HL-60 (cell line): ENCODE results near the gene APOM.

Source experiments
- DNase-seq, 2 experiments: peaks; one replicate each; pipeline ENCODE4 v3.0.0-alpha.2; 2010 to 2020; ENCODE audit warnings: low read depth in 1 of 2, low spot score in 1 of 2
- H3K27ac ChIP-seq: fragments of 250-450 bp; sonication (Bioruptor Pico); replicated peaks from 2 replicates; pipeline ENCODE4 v1.5.1; 2020; ENCODE audit warnings: mild to moderate bottlenecking, moderate library complexity
- H3K27me3 ChIP-seq: fragments of 250-450 bp; sonication (Bioruptor Pico); 2 replicates; pipeline ENCODE4 v1.5.1; 2021; ENCODE audit warnings: mild to moderate bottlenecking, moderate library complexity; ENCODE audit not compliant: insufficient read depth, poor library complexity, severe bottlenecking
- H3K4me3 ChIP-seq: replicated peaks from 2 replicates; pipeline ENCODE4 v1.5.1; 2011; ENCODE audit warnings: mild to moderate bottlenecking, control low read depth, low read length; ENCODE audit not compliant: insufficient read depth
- GABPA ChIP-seq: IDR thresholded peaks from 2 replicates; pipeline ENCODE4 v1.6.1; 2012; ENCODE audit warnings: low read depth
- POLR2AphosphoS5 ChIP-seq: IDR thresholded peaks from 2 replicates; pipeline ENCODE4 v1.6.1; 2012; ENCODE audit warnings: low read depth
- SPI1 ChIP-seq: IDR thresholded peaks from 2 replicates; pipeline ENCODE4 v1.6.1; 2012; ENCODE audit warnings: low read depth, mild to moderate bottlenecking, borderline replicate concordance
- TF ChIP-seq, protein P1 (sequence below): IDR thresholded peaks from one replicate; pipeline ENCODE4 v1.5.1; 2011; ENCODE audit warnings: low read length, control low read depth, inconsistent platforms; ENCODE audit not compliant: insufficient read depth
- TF ChIP-seq, protein P2 (sequence below): IDR thresholded peaks from 2 replicates; pipeline ENCODE4 v1.6.1; 2012; ENCODE audit warnings: low read depth; ENCODE audit not compliant: insufficient replicate concordance

APOM gene

DNA sequence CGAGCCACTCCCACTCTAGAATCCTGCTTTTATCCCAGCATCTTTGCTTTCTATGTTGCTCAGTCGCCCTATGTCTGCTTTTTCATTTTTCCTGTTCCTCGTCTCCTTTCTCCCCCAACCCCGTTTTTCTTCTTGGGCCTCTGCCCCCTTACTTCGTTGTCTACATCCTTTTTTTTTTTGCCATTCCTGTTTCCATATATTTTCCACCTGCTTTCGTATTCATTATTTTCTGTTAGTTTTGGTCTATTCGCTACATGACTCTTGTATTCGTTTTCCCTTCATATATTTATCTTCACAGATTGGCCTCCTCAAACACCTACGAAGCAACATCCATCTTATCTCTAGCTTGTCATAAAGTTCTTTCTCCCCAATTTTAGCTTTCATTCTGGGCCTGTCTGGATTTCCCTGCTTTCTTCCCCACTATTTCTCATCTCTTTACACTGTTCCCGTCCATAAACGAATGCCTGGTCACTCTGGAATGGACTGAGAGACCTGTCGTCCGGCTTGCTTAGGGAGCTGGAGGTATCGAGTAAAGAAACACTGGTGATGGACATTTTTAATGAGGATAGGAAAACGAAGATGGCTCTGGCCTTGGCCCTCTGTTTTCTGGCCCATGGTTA is 34.3 kb upstream of the APOM start:
- H3K27ac ChIP-seq: peak overlapping the region; percentile 97
- TF ChIP-seq, protein P1, sequence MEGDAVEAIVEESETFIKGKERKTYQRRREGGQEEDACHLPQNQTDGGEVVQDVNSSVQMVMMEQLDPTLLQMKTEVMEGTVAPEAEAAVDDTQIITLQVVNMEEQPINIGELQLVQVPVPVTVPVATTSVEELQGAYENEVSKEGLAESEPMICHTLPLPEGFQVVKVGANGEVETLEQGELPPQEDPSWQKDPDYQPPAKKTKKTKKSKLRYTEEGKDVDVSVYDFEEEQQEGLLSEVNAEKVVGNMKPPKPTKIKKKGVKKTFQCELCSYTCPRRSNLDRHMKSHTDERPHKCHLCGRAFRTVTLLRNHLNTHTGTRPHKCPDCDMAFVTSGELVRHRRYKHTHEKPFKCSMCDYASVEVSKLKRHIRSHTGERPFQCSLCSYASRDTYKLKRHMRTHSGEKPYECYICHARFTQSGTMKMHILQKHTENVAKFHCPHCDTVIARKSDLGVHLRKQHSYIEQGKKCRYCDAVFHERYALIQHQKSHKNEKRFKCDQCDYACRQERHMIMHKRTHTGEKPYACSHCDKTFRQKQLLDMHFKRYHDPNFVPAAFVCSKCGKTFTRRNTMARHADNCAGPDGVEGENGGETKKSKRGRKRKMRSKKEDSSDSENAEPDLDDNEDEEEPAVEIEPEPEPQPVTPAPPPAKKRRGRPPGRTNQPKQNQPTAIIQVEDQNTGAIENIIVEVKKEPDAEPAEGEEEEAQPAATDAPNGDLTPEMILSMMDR: no peak
- TF ChIP-seq GABPA: no peak
- TF ChIP-seq POLR2AphosphoS5: no peak
- peak overlapping the region; percentile 83 for H3K4me3 ChIP-seq
- H3K27me3 ChIP-seq: no peaks in the 10 kb centered on the region
- DNase-seq: no peak

DNA sequence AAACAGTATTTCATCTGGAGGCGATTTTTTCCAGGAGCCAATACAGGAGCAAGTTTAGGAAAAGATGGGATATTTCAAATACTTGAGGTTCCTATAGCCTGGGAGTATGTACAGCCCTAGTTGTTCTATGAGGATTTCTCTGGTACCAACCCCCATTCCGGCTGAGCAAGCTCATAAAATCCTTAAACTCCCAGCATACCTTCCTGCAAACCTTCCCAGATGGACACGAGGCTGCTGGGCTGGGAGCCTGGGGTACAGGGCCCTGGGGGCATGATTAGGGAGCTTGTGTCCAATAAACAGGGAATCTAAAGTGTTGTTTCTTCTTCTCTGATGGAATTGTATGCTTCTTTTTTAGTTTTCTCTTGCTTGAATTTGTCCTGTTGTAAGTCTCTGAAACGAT is 33.7 kb upstream of the APOM start:
- no peak for DNase-seq
- H3K27me3 ChIP-seq: no peaks in the 10 kb centered on the region
- TF ChIP-seq, protein P1: no peak
- TF ChIP-seq, protein P2, sequence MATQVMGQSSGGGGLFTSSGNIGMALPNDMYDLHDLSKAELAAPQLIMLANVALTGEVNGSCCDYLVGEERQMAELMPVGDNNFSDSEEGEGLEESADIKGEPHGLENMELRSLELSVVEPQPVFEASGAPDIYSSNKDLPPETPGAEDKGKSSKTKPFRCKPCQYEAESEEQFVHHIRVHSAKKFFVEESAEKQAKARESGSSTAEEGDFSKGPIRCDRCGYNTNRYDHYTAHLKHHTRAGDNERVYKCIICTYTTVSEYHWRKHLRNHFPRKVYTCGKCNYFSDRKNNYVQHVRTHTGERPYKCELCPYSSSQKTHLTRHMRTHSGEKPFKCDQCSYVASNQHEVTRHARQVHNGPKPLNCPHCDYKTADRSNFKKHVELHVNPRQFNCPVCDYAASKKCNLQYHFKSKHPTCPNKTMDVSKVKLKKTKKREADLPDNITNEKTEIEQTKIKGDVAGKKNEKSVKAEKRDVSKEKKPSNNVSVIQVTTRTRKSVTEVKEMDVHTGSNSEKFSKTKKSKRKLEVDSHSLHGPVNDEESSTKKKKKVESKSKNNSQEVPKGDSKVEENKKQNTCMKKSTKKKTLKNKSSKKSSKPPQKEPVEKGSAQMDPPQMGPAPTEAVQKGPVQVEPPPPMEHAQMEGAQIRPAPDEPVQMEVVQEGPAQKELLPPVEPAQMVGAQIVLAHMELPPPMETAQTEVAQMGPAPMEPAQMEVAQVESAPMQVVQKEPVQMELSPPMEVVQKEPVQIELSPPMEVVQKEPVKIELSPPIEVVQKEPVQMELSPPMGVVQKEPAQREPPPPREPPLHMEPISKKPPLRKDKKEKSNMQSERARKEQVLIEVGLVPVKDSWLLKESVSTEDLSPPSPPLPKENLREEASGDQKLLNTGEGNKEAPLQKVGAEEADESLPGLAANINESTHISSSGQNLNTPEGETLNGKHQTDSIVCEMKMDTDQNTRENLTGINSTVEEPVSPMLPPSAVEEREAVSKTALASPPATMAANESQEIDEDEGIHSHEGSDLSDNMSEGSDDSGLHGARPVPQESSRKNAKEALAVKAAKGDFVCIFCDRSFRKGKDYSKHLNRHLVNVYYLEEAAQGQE: no peak
- TF ChIP-seq SPI1 (no peak), GABPA (no peak), POLR2AphosphoS5 (no peak)
- H3K4me3 ChIP-seq: peak overlapping the region; percentile 83
- peak overlapping the region; percentile 97 for H3K27ac ChIP-seq

DNA sequence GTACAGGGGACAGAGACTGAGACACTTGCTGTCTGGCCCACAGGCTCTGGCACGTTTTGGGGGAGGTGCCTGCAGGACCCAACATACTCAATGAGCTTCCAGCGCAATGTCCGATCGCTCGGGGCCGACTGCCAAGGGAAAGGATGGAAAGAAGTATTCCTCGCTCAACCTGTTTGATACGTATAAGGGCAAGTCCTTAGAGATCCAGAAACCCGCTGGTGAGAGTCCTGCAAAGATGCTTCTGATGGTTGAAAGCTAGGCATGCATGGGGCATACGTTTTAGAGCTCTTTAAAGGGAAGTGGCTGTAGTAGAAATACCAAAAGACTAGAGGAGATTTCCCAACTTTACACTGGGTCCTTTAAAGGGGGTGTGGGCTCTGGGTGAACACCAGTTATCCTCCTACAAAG is 33.0 kb upstream of the APOM start:
- no peaks in the 10 kb centered on the region for H3K27me3 ChIP-seq
- peak in 1 of 2 experiments; percentile 62 for DNase-seq
- H3K27ac ChIP-seq: peak overlapping the region; percentile 97; the same call in 1 of the 2 replicates
- peak overlapping the region; percentile 83 for H3K4me3 ChIP-seq
- no peak for TF ChIP-seq GABPA
- TF ChIP-seq, protein P1: no peak
- TF ChIP-seq SPI1: peak; percentile 88
- TF ChIP-seq POLR2AphosphoS5: no peak
- TF ChIP-seq, protein P2: no peak

DNA sequence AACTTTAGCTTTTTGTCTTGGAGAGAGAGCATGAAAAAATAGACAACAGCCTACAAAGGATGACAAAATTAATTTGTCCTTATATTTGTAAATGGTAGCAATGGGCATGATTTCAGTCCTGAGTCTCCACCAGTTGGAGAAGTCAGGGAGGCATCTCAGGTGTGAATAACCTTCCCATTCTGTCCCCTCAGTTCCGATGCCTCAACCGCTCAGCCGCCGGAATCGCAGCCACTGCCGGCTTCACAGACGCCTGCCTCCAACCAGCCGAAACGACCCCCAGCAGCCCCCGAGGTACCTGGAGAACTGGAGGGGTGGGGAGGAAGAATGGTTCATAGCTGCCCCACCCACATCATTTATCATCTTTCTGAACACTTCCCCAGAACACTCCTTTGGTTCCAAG is 31.6 kb upstream of the APOM start:
- H3K27ac ChIP-seq: no peak overlapping the region
- H3K27me3 ChIP-seq: no peaks in the 10 kb centered on the region
- DNase-seq: no peak
- no peak for TF ChIP-seq POLR2AphosphoS5
- TF ChIP-seq GABPA: no peak
- no peak for TF ChIP-seq SPI1
- TF ChIP-seq, protein P1: no peak
- TF ChIP-seq, protein P2: no peak
- H3K4me3 ChIP-seq: no peak overlapping the region
